Parathyroid adenoma (tissue), 2 donors: ENCODE data around the gene GNA12.

Experiments
- H2AFZ ChIP-seq: fragments of 300-600 bp; sonication (generic); one replicate; pipeline ENCODE4 v1.7.0; 2017; ENCODE audit warnings: antibody characterized with exemption, mild to moderate bottlenecking
- H3K27ac ChIP-seq: fragments of 300-600 bp; sonication (generic); one replicate; pipeline ENCODE4 v1.7.0; 2017
- H3K27me3 ChIP-seq: fragments of 300-600 bp; sonication (generic); one replicate; pipeline ENCODE4 v1.7.0; 2017; ENCODE audit warnings: low read length; ENCODE audit not compliant: control insufficient read depth, insufficient read depth
- H3K36me3 ChIP-seq: fragments of 300-600 bp; sonication (generic); one replicate; pipeline ENCODE4 v1.7.0; 2017; ENCODE audit warnings: low read length; ENCODE audit not compliant: control insufficient read depth, insufficient read depth
- H3K4me1 ChIP-seq: fragments of 300-600 bp; sonication (generic); one replicate; pipeline ENCODE4 v1.7.0; 2017; ENCODE audit warnings: control low read depth
- H3K4me2 ChIP-seq: fragments of 300-600 bp; sonication (generic); one replicate; pipeline ENCODE4 v1.7.0; 2017; ENCODE audit warnings: low read length
- H3K4me3 ChIP-seq: fragments of 300-600 bp; sonication (generic); one replicate; pipeline ENCODE4 v1.7.0; 2017; ENCODE audit warnings: low read depth, low read length
- H3K79me2 ChIP-seq: fragments of 300-600 bp; sonication (generic); one replicate; pipeline ENCODE4 v1.7.0; 2017; ENCODE audit warnings: control low read depth
- H3K9ac ChIP-seq: fragments of 300-600 bp; sonication (generic); one replicate; pipeline ENCODE4 v1.7.0; 2017; ENCODE audit warnings: mild to moderate bottlenecking
- H3K9me3 ChIP-seq: fragments of 300-600 bp; sonication (generic); one replicate; pipeline ENCODE4 v1.7.0; 2017; ENCODE audit warnings: low read length; ENCODE audit not compliant: control insufficient read depth
- TF ChIP-seq, protein P1 (sequence below): fragments of 300-600 bp; sonication (generic); IDR thresholded peaks from one replicate; pipeline ENCODE4 v1.7.0; 2017; ENCODE audit warnings: antibody characterized with exemption, mild to moderate bottlenecking
- donor health status: primary hyperparathyroidism.

Gene GNA12

DNA sequence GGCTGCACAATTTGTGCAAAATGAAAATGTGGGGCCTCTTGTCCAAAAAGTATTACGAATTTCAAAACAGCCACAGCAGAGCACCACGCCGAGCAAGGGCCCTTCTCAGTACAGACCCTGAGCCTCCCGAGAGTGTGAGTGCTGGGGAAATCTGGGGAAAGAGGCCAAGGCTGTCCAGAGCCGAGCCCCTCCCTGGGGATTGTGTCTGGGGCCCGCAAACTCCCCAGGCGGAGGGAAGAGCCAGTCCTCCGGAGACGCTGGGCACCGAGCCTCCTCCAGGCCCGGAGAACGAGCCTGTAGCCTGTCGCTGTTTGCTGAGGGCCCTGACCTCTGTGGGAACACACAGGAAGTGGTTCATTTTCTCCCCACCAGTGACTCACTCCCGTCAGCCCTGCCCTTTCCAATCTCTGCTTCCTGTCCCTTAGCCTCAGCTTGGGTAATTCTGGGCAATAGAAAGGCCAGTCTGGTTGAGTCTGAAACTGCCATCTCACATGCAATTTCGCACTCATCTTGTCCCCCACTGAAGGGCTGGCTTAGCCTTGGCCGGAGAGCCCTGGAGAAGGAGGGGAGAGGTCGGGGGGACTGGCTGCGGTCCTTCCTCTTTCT, 19.5 kb upstream of the GNA12 start:
- H3K36me3 ChIP-seq = no peaks in the 10 kb centered on the region
- H3K4me3 ChIP-seq = no peak overlapping the region
- H3K27me3 ChIP-seq = no peaks in the 10 kb centered on the region
- no peaks in the 10 kb centered on the region for H3K79me2 ChIP-seq
- no peaks in the 10 kb centered on the region for H3K9me3 ChIP-seq
- no peak overlapping the region for H3K4me2 ChIP-seq
- peak overlapping the region; percentile 64 for H3K27ac ChIP-seq
- H3K4me1 ChIP-seq = no peaks in the 10 kb centered on the region
- TF ChIP-seq, protein P1, sequence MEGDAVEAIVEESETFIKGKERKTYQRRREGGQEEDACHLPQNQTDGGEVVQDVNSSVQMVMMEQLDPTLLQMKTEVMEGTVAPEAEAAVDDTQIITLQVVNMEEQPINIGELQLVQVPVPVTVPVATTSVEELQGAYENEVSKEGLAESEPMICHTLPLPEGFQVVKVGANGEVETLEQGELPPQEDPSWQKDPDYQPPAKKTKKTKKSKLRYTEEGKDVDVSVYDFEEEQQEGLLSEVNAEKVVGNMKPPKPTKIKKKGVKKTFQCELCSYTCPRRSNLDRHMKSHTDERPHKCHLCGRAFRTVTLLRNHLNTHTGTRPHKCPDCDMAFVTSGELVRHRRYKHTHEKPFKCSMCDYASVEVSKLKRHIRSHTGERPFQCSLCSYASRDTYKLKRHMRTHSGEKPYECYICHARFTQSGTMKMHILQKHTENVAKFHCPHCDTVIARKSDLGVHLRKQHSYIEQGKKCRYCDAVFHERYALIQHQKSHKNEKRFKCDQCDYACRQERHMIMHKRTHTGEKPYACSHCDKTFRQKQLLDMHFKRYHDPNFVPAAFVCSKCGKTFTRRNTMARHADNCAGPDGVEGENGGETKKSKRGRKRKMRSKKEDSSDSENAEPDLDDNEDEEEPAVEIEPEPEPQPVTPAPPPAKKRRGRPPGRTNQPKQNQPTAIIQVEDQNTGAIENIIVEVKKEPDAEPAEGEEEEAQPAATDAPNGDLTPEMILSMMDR = no peak
- H2AFZ ChIP-seq = peak overlapping the region; percentile 56
- no peak overlapping the region for H3K9ac ChIP-seq

DNA sequence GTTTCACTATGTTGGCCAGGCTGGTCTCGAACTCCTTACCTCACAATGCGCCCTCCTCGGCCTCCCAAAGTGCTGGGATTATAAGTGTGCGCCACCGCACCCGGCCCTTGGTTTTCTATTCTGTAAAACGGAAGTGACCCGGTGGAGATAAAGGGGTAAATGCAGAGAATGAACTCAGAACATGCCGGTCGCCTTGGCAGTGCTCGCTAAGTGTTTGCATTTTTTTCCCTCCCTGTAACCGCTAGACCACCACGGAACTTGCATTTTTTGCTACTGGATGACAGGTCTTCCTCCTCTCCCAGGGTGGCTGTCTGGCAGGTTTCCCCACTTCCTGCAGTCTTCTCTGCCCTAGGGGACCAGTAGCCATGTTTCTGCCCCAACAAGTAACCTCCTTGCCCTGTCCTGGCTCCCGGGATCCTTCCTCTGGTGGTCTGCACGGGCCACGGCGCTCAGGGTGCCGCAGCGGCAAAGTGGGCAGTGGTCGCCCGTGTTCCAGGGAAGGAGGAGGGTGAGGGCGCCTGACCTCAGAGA, 18.8 kb upstream of the GNA12 start:
- no peaks in the 10 kb centered on the region for H3K79me2 ChIP-seq
- peak overlapping the region; percentile 64 for H3K27ac ChIP-seq
- no peaks in the 10 kb centered on the region for H3K36me3 ChIP-seq
- peak overlapping the region; percentile 56 for H2AFZ ChIP-seq
- H3K4me3 ChIP-seq = no peak overlapping the region
- no peaks in the 10 kb centered on the region for H3K27me3 ChIP-seq
- TF ChIP-seq, protein P1 = no peak
- no peaks in the 10 kb centered on the region for H3K9me3 ChIP-seq
- no peak overlapping the region for H3K9ac ChIP-seq
- no peak overlapping the region for H3K4me2 ChIP-seq
- no peaks in the 10 kb centered on the region for H3K4me1 ChIP-seq

DNA sequence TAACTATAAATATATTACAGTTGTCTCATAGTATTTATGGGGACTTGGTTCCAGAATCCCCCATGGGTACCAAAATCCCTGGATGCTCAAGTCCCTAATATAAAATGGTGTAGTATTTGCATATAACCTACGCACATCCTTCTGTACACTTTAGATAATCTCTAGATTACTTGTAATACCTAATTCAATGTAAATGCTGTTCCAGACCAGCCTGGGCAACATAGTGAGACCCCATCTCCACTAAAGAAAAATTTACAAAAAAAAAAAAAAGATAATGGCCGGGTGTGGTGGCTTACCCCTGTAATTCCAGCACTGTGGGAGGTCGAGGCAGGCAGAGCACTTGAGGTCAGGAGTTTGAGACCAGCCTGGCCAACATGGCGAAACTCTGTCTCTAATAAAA, 17.4 kb upstream of the GNA12 start:
- Histone ChIP-seq H3K4me3 (no peak overlapping the region), H3K27ac (no peak overlapping the region), H3K9ac (no peak overlapping the region), H3K4me1 (no peaks in the 10 kb centered on the region), H3K36me3 (no peaks in the 10 kb centered on the region), H3K79me2 (no peaks in the 10 kb centered on the region), H3K4me2 (no peak overlapping the region), H3K9me3 (no peaks in the 10 kb centered on the region), H3K27me3 (no peaks in the 10 kb centered on the region), H2AFZ (no peak overlapping the region)
- TF ChIP-seq, protein P1 = no peak

DNA sequence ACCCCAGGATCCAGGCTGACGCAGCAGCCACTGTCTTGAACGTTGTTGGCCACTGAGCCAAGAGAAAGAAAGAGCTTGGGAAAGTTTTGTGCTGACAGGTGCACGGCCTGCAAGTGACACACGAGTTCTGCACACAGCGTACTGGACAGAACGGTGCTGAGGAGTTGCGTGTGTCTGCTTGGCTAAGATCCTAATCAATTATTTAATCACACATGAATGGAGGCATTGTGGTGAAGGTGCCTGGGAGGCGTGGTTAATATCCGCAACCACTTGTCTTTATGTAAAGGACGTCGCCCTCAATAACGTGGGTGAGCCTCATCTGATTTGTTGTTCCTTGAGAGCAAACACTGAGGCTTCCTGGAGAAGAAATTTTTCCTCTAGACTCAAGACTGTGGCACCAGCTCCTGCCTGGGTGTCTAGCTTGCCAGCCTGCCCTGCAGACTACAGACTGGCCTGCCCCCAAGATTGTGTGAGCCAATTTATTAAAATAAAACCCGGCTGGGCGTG, 16.6 kb upstream of the GNA12 start:
- Histone ChIP-seq H3K4me2 (no peak overlapping the region), H3K4me1 (no peaks in the 10 kb centered on the region), H3K9ac (no peak overlapping the region), H2AFZ (peak overlapping the region; percentile 25), H3K9me3 (no peaks in the 10 kb centered on the region), H3K27me3 (no peaks in the 10 kb centered on the region), H3K27ac (no peak overlapping the region), H3K36me3 (no peaks in the 10 kb centered on the region), H3K79me2 (no peaks in the 10 kb centered on the region), H3K4me3 (no peak overlapping the region)
- TF ChIP-seq, protein P1 = no peak

DNA sequence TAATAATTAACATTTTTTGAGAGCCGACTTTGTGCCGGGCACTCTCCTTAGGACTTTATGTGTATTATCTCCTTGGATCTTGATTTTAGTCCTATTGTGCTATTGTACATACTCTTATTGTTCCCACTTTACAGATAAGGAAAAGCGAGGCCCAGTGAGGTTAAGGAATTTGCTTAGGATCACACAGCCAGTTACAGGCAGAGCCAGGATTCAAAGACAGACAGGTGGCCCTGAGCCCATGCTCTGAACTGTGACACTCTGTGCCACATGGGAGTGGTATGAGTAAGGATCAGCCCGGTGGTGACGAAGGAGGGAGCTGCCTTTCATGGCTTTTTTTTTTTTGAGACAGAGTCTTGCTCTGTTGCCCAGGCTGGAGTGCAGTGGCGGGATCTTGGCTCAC, 15.8 kb upstream of the GNA12 start:
- no peaks in the 10 kb centered on the region for H3K9me3 ChIP-seq
- H3K79me2 ChIP-seq = no peaks in the 10 kb centered on the region
- H3K27me3 ChIP-seq = no peaks in the 10 kb centered on the region
- H3K4me1 ChIP-seq = no peaks in the 10 kb centered on the region
- no peak overlapping the region for H2AFZ ChIP-seq
- no peak overlapping the region for H3K4me2 ChIP-seq
- no peak overlapping the region for H3K9ac ChIP-seq
- H3K36me3 ChIP-seq = no peaks in the 10 kb centered on the region
- no peak overlapping the region for H3K27ac ChIP-seq
- TF ChIP-seq, protein P1 = no peak
- no peak overlapping the region for H3K4me3 ChIP-seq
